ENCODE results near the gene TBC1D16. TPM values are rescaled to one million over a fixed set of nuclear protein-coding genes. Genes with fewer than 3 reads are reported as not detected.

Gene TBC1D16
- total RNA-seq, 4 donors from 2014 or later: 9.1 to 28.0 (median 22.3) TPM

GRCh38 chr17:80025796-80026195 lies 9.9 kb downstream of the TBC1D16 start:
- intact Hi-C loops (cut with DNase I; ENCODE audit: low total_unique reads): no loop called here
- DNase-seq (ENCODE audit: low spot score in 2 of 2): no peak
- H3K4me3 ChIP-seq (ENCODE audit: low read depth, poor library complexity, severe bottlenecking): no peak overlapping the region
- TF ChIP-seq POLR2A (IDR thresholded peaks at IDR 0.05) (no peak), CTCF (IDR thresholded peaks at IDR 0.05) (no peak)
- WGBS, 2 donors: 79 to 87% methylated on average over 10 of the region's 10 CpGs

GRCh38 chr17:80025140-80025539 lies 10.5 kb downstream of the TBC1D16 start:
- WGBS, 2 donors: 34 to 44% methylated on average over 10 to 11 of the region's 11 CpGs
- no peak overlapping the region for H3K4me3 ChIP-seq (ENCODE audit: low read depth, poor library complexity, severe bottlenecking)
- intact Hi-C loops (cut with DNase I; ENCODE audit: low total_unique reads): no loop called here
- DNase-seq (ENCODE audit: low spot score in 2 of 2): no peak
- TF ChIP-seq POLR2A (IDR thresholded peaks at IDR 0.05): no peak
- TF ChIP-seq CTCF (IDR thresholded peaks at IDR 0.05): no peak

- intact Hi-C loops (cut with DNase I; ENCODE audit: low total_unique reads): no loop called here
- no peak for TF ChIP-seq CTCF (IDR thresholded peaks at IDR 0.05)
- no peak for TF ChIP-seq POLR2A (IDR thresholded peaks at IDR 0.05)
- WGBS, 2 donors: 63 to 68% methylated on average over 9 of the region's 10 CpGs
- no peak for DNase-seq (ENCODE audit: low spot score in 2 of 2)
- no peak overlapping the region for H3K4me3 ChIP-seq (ENCODE audit: low read depth, poor library complexity, severe bottlenecking)
Observed at GRCh38 chr17:80024206-80024972, 11.3 kb downstream of the TBC1D16 start.

- no peak overlapping the region for H3K4me3 ChIP-seq (ENCODE audit: low read depth, poor library complexity, severe bottlenecking)
- DNase-seq (ENCODE audit: low spot score in 2 of 2): no peak
- TF ChIP-seq POLR2A (IDR thresholded peaks at IDR 0.05): no peak
- TF ChIP-seq CTCF (IDR thresholded peaks at IDR 0.05): no peak
- intact Hi-C loops (cut with DNase I; ENCODE audit: low total_unique reads): no loop called here
- WGBS, 2 donors: 70 to 77% methylated on average over 41 to 43 of the region's 43 CpGs
Observed at GRCh38 chr17:80023481-80024205, 12.0 kb downstream of the TBC1D16 start.

GRCh38 chr17:80021600-80021999 lies 14.1 kb downstream of the TBC1D16 start:
- no peak for DNase-seq (ENCODE audit: low spot score in 2 of 2)
- no peak overlapping the region for H3K4me3 ChIP-seq (ENCODE audit: low read depth, poor library complexity, severe bottlenecking)
- intact Hi-C loops (cut with DNase I; ENCODE audit: low total_unique reads): no loop called here
- WGBS, 2 donors: 94 to 98% methylated on average over 2 of the region's 2 CpGs
- TF ChIP-seq CTCF (IDR thresholded peaks at IDR 0.05): no peak
- TF ChIP-seq POLR2A (IDR thresholded peaks at IDR 0.05): no peak

All from lower leg skin (tissue), 4 donors.